Thoracic aorta (tissue), 2 donors: ENCODE measurements around the gene CFAP20DC. TPM values are rescaled to one million over a fixed set of nuclear protein-coding genes. Genes with fewer than 3 reads are reported as not detected.

Experiments
- ATAC-seq: fragments of 150-250 bp; one replicate; pipeline ENCODE4 v1.8.0; 2017; ENCODE audit warnings: low read depth; ENCODE audit not compliant: insufficient number of reproducible peaks, low FRiP score
- DNase-seq: peaks from one replicate; pipeline ENCODE4 v3.0.0-alpha.2; 2020; ENCODE audit warnings: low spot score
- H3K27ac ChIP-seq, 2 donors: fragments of 200-600 bp; sonication (generic); 1 replicate in 1 of 2; 2 replicates in 1 of 2; pipeline ENCODE4 v1.5.1; 2016; ENCODE audit warnings: mild to moderate bottlenecking in 2 of 2, moderate library complexity in 2 of 2
- H3K27me3 ChIP-seq: fragments of 200-600 bp; sonication (generic); replicated peaks from 2 replicates; pipeline ENCODE4 v1.6.0; 2016; ENCODE audit warnings: mild to moderate bottlenecking; ENCODE audit not compliant: insufficient read depth
- H3K36me3 ChIP-seq: fragments of 200-600 bp; sonication (generic); one replicate; pipeline ENCODE4 v1.5.1; 2016
- H3K4me1 ChIP-seq, 2 donors: fragments of 200-600 bp; sonication (generic); 1 replicate in 1 of 2; 2 replicates in 1 of 2; pipeline versions ENCODE4 v1.5.1 to v1.6.0; 2016; ENCODE audit warnings: low read depth in 2 of 2, mild to moderate bottlenecking in 1 of 2; ENCODE audit not compliant: control insufficient read depth in 1 of 2
- H3K4me3 ChIP-seq: fragments of 200-600 bp; sonication (generic); 2 replicates; pipeline ENCODE4 v1.5.1; 2016; ENCODE audit warnings: mild to moderate bottlenecking
- H3K9me3 ChIP-seq: fragments of 200-600 bp; sonication (generic); 2 replicates; pipeline ENCODE4 v1.5.1; 2016
- CTCF ChIP-seq: fragments of 200-600 bp; sonication (generic); IDR thresholded peaks from one replicate; pipeline ENCODE4 v1.5.1; 2019; ENCODE audit warnings: antibody characterized with exemption
- total RNA-seq, 2 donors: library from RNA; depleted of rRNA; stranded (reverse); fragments of >200 nt; gene quantifications; one replicate each; pipeline versions ENCODE4 v1.1.0 to v1.2.3, GENCODE V29; 2016

The CFAP20DC gene
- total RNA-seq, 2 donors from 2014 or later = not detected

- Histone ChIP-seq H3K9me3 (peaks cover 15% of the 10 kb centered on the region), H3K27me3 (no peaks in the 10 kb centered on the region), H3K4me3 (no peak overlapping the region), H3K4me1 (no peaks in the 10 kb centered on the region), H3K27ac (no peak overlapping the region), H3K36me3 (no peaks in the 10 kb centered on the region)
- DNase-seq = no peak
- ATAC-seq = no peak
- TF ChIP-seq CTCF = no peak
Measured at GRCh38 chr3:58779934-58780333, 269.9 kb downstream of the CFAP20DC start.

- Histone ChIP-seq H3K36me3 (no peaks in the 10 kb centered on the region), H3K9me3 (peaks cover 15% of the 10 kb centered on the region), H3K27me3 (no peaks in the 10 kb centered on the region), H3K4me1 (no peaks in the 10 kb centered on the region), H3K4me3 (no peak overlapping the region), H3K27ac (no peak overlapping the region)
- ATAC-seq (no peak), DNase-seq (no peak)
- TF ChIP-seq CTCF = no peak
Measured at GRCh38 chr3:58776231-58776630, 273.6 kb downstream of the CFAP20DC start.

- H3K4me3 ChIP-seq = no peak overlapping the region
Measured at GRCh38 chr3:58772462-58772861, 277.4 kb downstream of the CFAP20DC start.

GRCh38 chr3:58769065-58769464, 280.8 kb downstream of the CFAP20DC start:
- Histone ChIP-seq H3K9me3 (no peaks in the 10 kb centered on the region), H3K27me3 (no peaks in the 10 kb centered on the region), H3K27ac (no peak overlapping the region), H3K4me3 (no peak overlapping the region), H3K36me3 (no peaks in the 10 kb centered on the region), H3K4me1 (no peaks in the 10 kb centered on the region)
- no peak for DNase-seq
- no peak for TF ChIP-seq CTCF
- ATAC-seq = no peak

More at GRCh38 chr3:58772462-58772861, 277.4 kb downstream of the CFAP20DC start:
- H3K9me3 ChIP-seq = no peaks in the 10 kb centered on the region
- ATAC-seq (no peak), DNase-seq (no peak)
- TF ChIP-seq CTCF = no peak
- no peaks in the 10 kb centered on the region for H3K4me1 ChIP-seq
- no peaks in the 10 kb centered on the region for H3K27me3 ChIP-seq
- no peaks in the 10 kb centered on the region for H3K36me3 ChIP-seq
- no peak overlapping the region for H3K27ac ChIP-seq

GRCh38 chr3:58766587-58767282, 283.1 kb downstream of the CFAP20DC start:
- Histone ChIP-seq H3K4me3 (no peak overlapping the region), H3K4me1 (no peaks in the 10 kb centered on the region), H3K9me3 (no peaks in the 10 kb centered on the region), H3K27me3 (no peaks in the 10 kb centered on the region), H3K27ac (no peak overlapping the region), H3K36me3 (no peaks in the 10 kb centered on the region)
- DNase-seq (no peak), ATAC-seq (no peak)
- no peak for TF ChIP-seq CTCF
